CD4-positive, alpha-beta memory T cell (primary cell): ENCODE data around the gene P4HB. TPM values are rescaled to one million over a fixed set of nuclear protein-coding genes. Genes with fewer than 3 reads are reported as not detected.

Source experiments
- CTCF ChIA-PET: fragments of 350-600 bp; sonication (Branson Sonifier 250); formaldehyde crosslinking; loops from one replicate; lab custom pipeline; 2021; ENCODE audit warnings: inconsistent platforms; ENCODE audit not compliant: partially characterized antibody; lab: Charles Lee
- POLR2A ChIA-PET: fragments of 350-600 bp; sonication (Branson Sonifier 250); formaldehyde crosslinking; loops from one replicate; lab custom pipeline; 2021; ENCODE audit not compliant: partially characterized antibody; lab: Charles Lee
- DNase-seq, 5 donors: peaks; one replicate each; pipeline versions ENCODE4 v3.0.0 to v3.0.0-alpha.2; 2020 to 2022; ENCODE audit warnings: mixed read lengths in 1 of 5
- H3K27ac ChIP-seq: one replicate; pipeline ENCODE4 v1.7.0; 2013; ENCODE audit warnings: low read depth, low read length
- H3K27me3 ChIP-seq: 2 replicates; pipeline ENCODE4 v1.7.0; 2013; ENCODE audit warnings: mild to moderate bottlenecking, low read length, moderate library complexity; ENCODE audit not compliant: insufficient read depth
- H3K36me3 ChIP-seq: 2 replicates; pipeline ENCODE4 v1.7.0; 2013; ENCODE audit warnings: mild to moderate bottlenecking, low read length, moderate library complexity; ENCODE audit not compliant: insufficient read depth
- H3K4me1 ChIP-seq: 2 replicates; pipeline ENCODE4 v1.7.0; 2013; ENCODE audit warnings: mild to moderate bottlenecking, low read length, moderate library complexity; ENCODE audit not compliant: insufficient read depth
- H3K4me3 ChIP-seq, 2 donors: one replicate each; pipeline ENCODE4 v1.7.0; 2013; ENCODE audit warnings: low read length in 2 of 2, mild to moderate bottlenecking in 1 of 2
- H3K9me3 ChIP-seq, 2 donors: one replicate each; pipeline ENCODE4 v1.7.0; 2013; ENCODE audit warnings: low read length in 2 of 2, control low read depth in 1 of 2; ENCODE audit not compliant: control insufficient read depth in 1 of 2
- H3K27ac Mint-ChIP-seq, 7 donors: one replicate each; pipeline ENCODE4 v1.8.0; 2020 to 2021; ENCODE audit warnings: mixed read lengths in 7 of 7, mild to moderate bottlenecking in 6 of 7, inconsistent platforms in 3 of 7, moderate library complexity in 3 of 7
- H3K27me3 Mint-ChIP-seq, 2 donors: one replicate each; pipeline ENCODE4 v1.8.0; 2020 to 2021; ENCODE audit warnings: mixed read lengths in 2 of 2
- H3K36me3 Mint-ChIP-seq, 2 donors: one replicate each; pipeline ENCODE4 v1.8.0; 2020 to 2021; ENCODE audit warnings: mixed read lengths in 2 of 2, inconsistent platforms in 1 of 2, mild to moderate bottlenecking in 1 of 2
- H3K4me1 Mint-ChIP-seq, 4 donors: one replicate each; pipeline ENCODE4 v1.8.0; 2020 to 2021; ENCODE audit warnings: mixed read lengths in 4 of 4, mild to moderate bottlenecking in 1 of 4
- H3K4me3 Mint-ChIP-seq, 8 donors: one replicate each; pipeline ENCODE4 v1.8.0; 2020 to 2021; ENCODE audit warnings: mixed read lengths in 8 of 8, mild to moderate bottlenecking in 7 of 8, moderate library complexity in 6 of 8, inconsistent platforms in 3 of 8
- H3K9me3 Mint-ChIP-seq, 8 donors: one replicate each; pipeline ENCODE4 v1.8.0; 2020 to 2021; ENCODE audit warnings: mixed read lengths in 8 of 8, mild to moderate bottlenecking in 5 of 8, inconsistent platforms in 3 of 8, moderate library complexity in 1 of 8
- intact Hi-C: fragments of 100-400 bp; cut with micrococcal nuclease; formaldehyde crosslinking; loops from one replicate; pipeline ENCODE4 v1.15.1; 2023
- polyA plus RNA-seq, 2 donors: library from polyadenylated mRNA; unstranded; fragments of 300-500 nt; fragmentation: Illumina TruSeq; gene quantifications; one replicate each; pipeline ENCODE4 v1.2.3, GENCODE V29; 2021
- total RNA-seq, 2 experiments: library from RNA; stranded (reverse); gene quantifications; one replicate each; pipeline ENCODE4 v1.2.3, GENCODE V29; 2021

The P4HB gene
- total and polyA plus RNA-seq, 4 experiments from 2014 or later: 272 to 409 (median 365) TPM

DNA sequence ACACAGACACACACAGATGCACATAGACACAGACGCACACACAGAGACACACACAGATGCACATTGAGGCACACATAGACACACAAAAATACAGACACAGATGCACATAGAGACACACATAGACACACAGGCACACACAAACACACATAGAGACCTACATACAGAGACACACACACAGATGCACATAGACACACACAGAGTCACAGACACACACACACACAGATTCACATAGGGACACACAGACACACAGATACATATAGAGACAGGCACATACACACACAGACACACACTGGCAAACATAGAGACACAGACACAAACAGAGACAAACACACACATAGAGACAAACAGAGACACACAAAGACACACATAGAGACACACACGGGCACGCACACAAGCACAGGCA lies 66.3 kb downstream of the P4HB start:
- no peak overlapping the region for H3K4me3 ChIP-seq
- no peaks in the 10 kb centered on the region for H3K36me3 Mint-ChIP-seq
- H3K36me3 ChIP-seq: no peaks in the 10 kb centered on the region
- no peaks in the 10 kb centered on the region for H3K9me3 ChIP-seq
- ChIA-PET CTCF (no interaction called here), POLR2A (no interaction called here)
- H3K9me3 Mint-ChIP-seq: no peaks in the 10 kb centered on the region
- no peaks in the 10 kb centered on the region for H3K4me1 ChIP-seq
- intact Hi-C loops: no loop called here
- no peak overlapping the region for H3K27ac ChIP-seq
- H3K4me3 Mint-ChIP-seq: no peak overlapping the region
- H3K4me1 Mint-ChIP-seq: no peaks in the 10 kb centered on the region
- DNase-seq: no peak
- H3K27me3 Mint-ChIP-seq: peaks cover under 1% of the 10 kb centered on the region in 2 donors
- H3K27ac Mint-ChIP-seq: no peak overlapping the region
- H3K27me3 ChIP-seq: no peaks in the 10 kb centered on the region

Other genes with a start within 250 kb of the P4HB start
Only the 30 nearest of the 31 such genes appear.
- gene NPLOC4, start 223.4 kb downstream of the P4HB start, total RNA-seq: 100 to 1,000 TPM in 1 of 2 experiments, 10 to 100 TPM in 1; 91.0 to 105 TPM
- gene NPLOC4, start 223.4 kb downstream of the P4HB start, polyA plus RNA-seq: 10 to 100 TPM; 61.1 to 70.6 TPM
- 1 to 10 TPM; 1.1 to 1.2 TPM for gene TSPAN10, start 223.3 kb downstream of the P4HB start, total RNA-seq
- gene TSPAN10, start 223.3 kb downstream of the P4HB start, polyA plus RNA-seq: under 1 TPM; 0.10 to 0.24 TPM
- 1 to 10 TPM in 1 of 2 experiments, under 1 TPM in 1; 0.87 to 1.3 TPM for gene PDE6G, start 204.0 kb downstream of the P4HB start, total RNA-seq
- gene PDE6G, start 204.0 kb downstream of the P4HB start, polyA plus RNA-seq: 1 to 10 TPM in 1 of 2 donors, under 1 TPM in 1; 0.83 to 1.2 TPM
- gene OXLD1, start 193.9 kb downstream of the P4HB start, total RNA-seq: 10 to 100 TPM; 52.5 to 60.8 TPM
- 10 to 100 TPM; 68.8 to 83.2 TPM for gene OXLD1, start 193.9 kb downstream of the P4HB start, polyA plus RNA-seq
- gene CCDC137, start 193.8 kb downstream of the P4HB start, total RNA-seq: 10 to 100 TPM; 28.0 to 29.3 TPM
- 10 to 100 TPM in 1 of 2 donors, 1 to 10 TPM in 1; 5.3 to 17.0 TPM for gene CCDC137, start 193.8 kb downstream of the P4HB start, polyA plus RNA-seq
- 10 to 100 TPM; 25.9 to 27.7 TPM for gene ARL16, start 176.7 kb downstream of the P4HB start, total RNA-seq
- 10 to 100 TPM; 25.3 to 45.5 TPM for gene ARL16, start 176.7 kb downstream of the P4HB start, polyA plus RNA-seq
- gene HGS, start 176.5 kb downstream of the P4HB start, total RNA-seq: 100 to 1,000 TPM; 182 to 206 TPM
- gene HGS, start 176.5 kb downstream of the P4HB start, polyA plus RNA-seq: 10 to 100 TPM; 18.9 to 46.4 TPM
- 10 to 100 TPM; 21.9 to 25.6 TPM for gene MRPL12, start 157.2 kb downstream of the P4HB start, total RNA-seq
- gene MRPL12, start 157.2 kb downstream of the P4HB start, polyA plus RNA-seq: 10 to 100 TPM; 42.5 to 47.5 TPM
- 1 to 10 TPM; 4.0 to 5.0 TPM for gene SLC25A10, start 148.3 kb downstream of the P4HB start, total RNA-seq
- 1 to 10 TPM; 3.2 to 5.2 TPM for gene SLC25A10, start 148.3 kb downstream of the P4HB start, polyA plus RNA-seq
- not detected for gene GCGR, start 56.4 kb downstream of the P4HB start, total RNA-seq
- gene GCGR, start 56.4 kb downstream of the P4HB start, polyA plus RNA-seq: not detected
- 10 to 100 TPM; 65.8 to 71.0 TPM for gene MCRIP1, start 27.2 kb downstream of the P4HB start, total RNA-seq
- 10 to 100 TPM; 66.7 to 87.2 TPM for gene MCRIP1, start 27.2 kb downstream of the P4HB start, polyA plus RNA-seq
- gene PPP1R27, start 25.5 kb downstream of the P4HB start, total RNA-seq: not detected
- gene PPP1R27, start 25.5 kb downstream of the P4HB start, polyA plus RNA-seq: under 1 TPM in 1 of 2 donors, not detected in 1; 0.18 TPM
- gene ARHGDIA, start 10.8 kb upstream of the P4HB start, total RNA-seq: 100 to 1,000 TPM; 380 to 382 TPM
- gene ARHGDIA, start 10.8 kb upstream of the P4HB start, polyA plus RNA-seq: 100 to 1,000 TPM in 1 of 2 donors, 10 to 100 TPM in 1; 84.8 to 205 TPM
- 10 to 100 TPM; 47.2 to 47.7 TPM for gene ALYREF, start 31.1 kb upstream of the P4HB start, total RNA-seq
- gene ALYREF, start 31.1 kb upstream of the P4HB start, polyA plus RNA-seq: 10 to 100 TPM; 23.3 to 50.8 TPM
- 10 to 100 TPM; 53.8 to 57.0 TPM for gene ANAPC11, start 31.2 kb upstream of the P4HB start, total RNA-seq
- 100 to 1,000 TPM; 262 to 267 TPM for gene ANAPC11, start 31.2 kb upstream of the P4HB start, polyA plus RNA-seq
- gene NPB, start 41.7 kb upstream of the P4HB start, total RNA-seq: under 1 TPM; 0.61 to 0.79 TPM
- gene NPB, start 41.7 kb upstream of the P4HB start, polyA plus RNA-seq: not detected
- gene PCYT2, start 50.9 kb upstream of the P4HB start, total RNA-seq: 10 to 100 TPM; 43.5 to 48.3 TPM
- 10 to 100 TPM; 27.8 to 30.3 TPM for gene PCYT2, start 50.9 kb upstream of the P4HB start, polyA plus RNA-seq
- 10 to 100 TPM; 87.8 to 91.9 TPM for gene SIRT7, start 57.6 kb upstream of the P4HB start, total RNA-seq
- gene SIRT7, start 57.6 kb upstream of the P4HB start, polyA plus RNA-seq: 10 to 100 TPM; 31.5 to 45.0 TPM
- gene MAFG, start 67.2 kb upstream of the P4HB start, total RNA-seq: 10 to 100 TPM; 16.0 to 16.3 TPM
- 1 to 10 TPM; 2.1 to 3.5 TPM for gene MAFG, start 67.2 kb upstream of the P4HB start, polyA plus RNA-seq
- gene PYCR1, start 76.8 kb upstream of the P4HB start, total RNA-seq: 1 to 10 TPM in 1 of 2 experiments, under 1 TPM in 1; 0.64 to 1.1 TPM
- 1 to 10 TPM in 1 of 2 donors, under 1 TPM in 1; 0.54 to 3.1 TPM for gene PYCR1, start 76.8 kb upstream of the P4HB start, polyA plus RNA-seq
- gene MYADML2, start 86.7 kb upstream of the P4HB start, total RNA-seq: not detected
- gene MYADML2, start 86.7 kb upstream of the P4HB start, polyA plus RNA-seq: not detected
- not detected for gene NOTUM, start 100.7 kb upstream of the P4HB start, total RNA-seq
- gene NOTUM, start 100.7 kb upstream of the P4HB start, polyA plus RNA-seq: not detected
- gene ASPSCR1, start 117.1 kb upstream of the P4HB start, total RNA-seq: 10 to 100 TPM; 40.4 to 40.6 TPM
- gene ASPSCR1, start 117.1 kb upstream of the P4HB start, polyA plus RNA-seq: 10 to 100 TPM; 25.1 to 36.7 TPM
- gene CENPX, start 162.3 kb upstream of the P4HB start, total RNA-seq: 10 to 100 TPM; 33.4 to 35.4 TPM
- 10 to 100 TPM; 37.9 to 70.8 TPM for gene CENPX, start 162.3 kb upstream of the P4HB start, polyA plus RNA-seq
- 10 to 100 TPM; 18.0 to 18.7 TPM for gene LRRC45, start 162.8 kb upstream of the P4HB start, total RNA-seq
- gene LRRC45, start 162.8 kb upstream of the P4HB start, polyA plus RNA-seq: 1 to 10 TPM; 5.7 to 8.2 TPM
- gene RAC3, start 171.1 kb upstream of the P4HB start, total RNA-seq: 1 to 10 TPM in 1 of 2 experiments, under 1 TPM in 1; 0.86 to 2.3 TPM
- gene RAC3, start 171.1 kb upstream of the P4HB start, polyA plus RNA-seq: under 1 TPM in 1 of 2 donors, not detected in 1; 0.44 TPM
- 10 to 100 TPM; 65.9 to 68.2 TPM for gene DCXR, start 177.2 kb upstream of the P4HB start, total RNA-seq
- gene DCXR, start 177.2 kb upstream of the P4HB start, polyA plus RNA-seq: 100 to 1,000 TPM; 118 to 164 TPM
- gene RFNG, start 191.3 kb upstream of the P4HB start, total RNA-seq: 10 to 100 TPM; 37.6 to 44.0 TPM
- 1 to 10 TPM; 6.2 to 8.2 TPM for gene RFNG, start 191.3 kb upstream of the P4HB start, polyA plus RNA-seq
- gene GPS1, start 191.4 kb upstream of the P4HB start, total RNA-seq: 10 to 100 TPM; 85.1 to 89.0 TPM
- gene GPS1, start 191.4 kb upstream of the P4HB start, polyA plus RNA-seq: 100 to 1,000 TPM; 139 to 148 TPM
- 100 to 1,000 TPM; 139 to 141 TPM for gene DUS1L, start 205.3 kb upstream of the P4HB start, total RNA-seq
- 100 to 1,000 TPM in 1 of 2 donors, 10 to 100 TPM in 1; 48.1 to 138 TPM for gene DUS1L, start 205.3 kb upstream of the P4HB start, polyA plus RNA-seq